Measurements from ENCODE around the gene FBRSL1.

DNA sequence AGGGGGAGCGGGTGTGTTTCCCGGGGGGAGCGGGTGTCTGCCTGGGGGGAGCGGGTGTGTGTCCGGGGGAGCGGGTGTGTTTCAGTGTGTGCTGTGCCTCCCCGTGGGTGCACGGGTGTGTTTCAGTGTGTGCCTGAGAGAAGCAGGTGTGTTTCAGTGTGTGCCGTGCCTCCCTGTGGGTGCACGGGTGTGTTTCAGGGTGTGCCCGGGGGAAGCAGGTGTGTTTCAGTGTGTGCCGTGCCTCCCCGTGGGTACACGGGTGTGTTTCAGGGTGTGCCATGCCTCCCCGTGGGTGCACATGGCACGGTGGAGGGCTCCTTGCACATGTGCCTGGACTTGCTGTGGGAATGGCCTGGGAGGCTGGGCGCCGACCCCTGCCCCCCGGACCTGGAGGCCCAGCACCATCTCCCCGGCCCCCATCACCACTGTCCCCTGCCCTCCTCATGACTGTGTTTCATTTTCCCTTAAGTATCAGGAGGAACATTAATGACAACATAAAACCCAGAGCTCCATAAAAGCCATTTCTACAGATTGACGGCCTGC lies 38.7 kb downstream of the FBRSL1 start:
- TF ChIP-seq CTCF (conservative IDR thresholded peaks at IDR 0.05 in 1 of 2, IDR thresholded peaks at IDR 0.05 in 1 of 2; ENCODE audit: extremely low read depth in 1 of 2, insufficient read depth in 1 of 2, low read depth in 1 of 2, low read length in 2 of 2) (no peak), EZH2 (IDR thresholded peaks at IDR 0.05; ENCODE audit: borderline replicate concordance, low read length) (no peak)

All from mammary epithelial cell (primary cell).